Mesenchymal stem cell (in vitro differentiated cells and primary cell): Measurements from ENCODE around the gene ODAPH.
A peak's percentile ranks its signal among the peaks of the same experiment; 100 is the strongest.

Source experiments
- DNase-seq: peaks from one replicate; pipeline ENCODE4 v3.0.0-alpha.2; 2013
- H2AFZ ChIP-seq: one replicate; pipeline ENCODE4 v1.6.1; 2013; ENCODE audit warnings: low read depth, mild to moderate bottlenecking, control low read depth, inconsistent platforms, low read length, moderate library complexity
- H2AK5ac ChIP-seq: 2 replicates; pipeline ENCODE4 v1.6.1; 2013; ENCODE audit warnings: low read length, moderate library complexity, mild to moderate bottlenecking, inconsistent platforms; ENCODE audit not compliant: severe bottlenecking
- H2BK120ac ChIP-seq: one replicate; pipeline ENCODE4 v1.6.1; 2013; ENCODE audit warnings: low read depth, mild to moderate bottlenecking, inconsistent platforms, low read length, moderate library complexity
- H2BK12ac ChIP-seq, 2 experiments: one replicate each; pipeline ENCODE4 v1.6.1; 2013; ENCODE audit warnings: inconsistent platforms in 2 of 2, low read length in 2 of 2, mild to moderate bottlenecking in 2 of 2, moderate library complexity in 2 of 2, control low read depth in 1 of 2
- H2BK15ac ChIP-seq: one replicate; pipeline ENCODE4 v1.6.1; 2013; ENCODE audit warnings: mild to moderate bottlenecking, low read depth, inconsistent platforms; ENCODE audit not compliant: poor library complexity, severe bottlenecking
- H2BK5ac ChIP-seq: 2 replicates; pipeline ENCODE4 v1.6.1; 2013; ENCODE audit warnings: low read depth, mild to moderate bottlenecking, low read length, control low read depth, inconsistent platforms; ENCODE audit not compliant: poor library complexity, severe bottlenecking
- H3K14ac ChIP-seq, 2 experiments: one replicate each; pipeline ENCODE4 v1.6.1; 2013; ENCODE audit warnings: inconsistent platforms in 2 of 2, low read length in 2 of 2, control low read depth in 1 of 2, mild to moderate bottlenecking in 1 of 2, moderate library complexity in 1 of 2
- H3K18ac ChIP-seq, 2 experiments: one replicate each; pipeline ENCODE4 v1.6.1; 2013; ENCODE audit warnings: inconsistent platforms in 2 of 2, low read length in 2 of 2, control low read depth in 1 of 2, low read depth in 1 of 2, mild to moderate bottlenecking in 1 of 2
- H3K23ac ChIP-seq, 2 experiments: one replicate each; pipeline ENCODE4 v1.6.1; 2013; ENCODE audit warnings: inconsistent platforms in 2 of 2, low read length in 2 of 2, mild to moderate bottlenecking in 2 of 2, moderate library complexity in 2 of 2, control low read depth in 1 of 2
- H3K27ac ChIP-seq: 2 replicates; pipeline ENCODE4 v1.5.1; 2013; ENCODE audit warnings: mild to moderate bottlenecking, moderate library complexity, low read length, control low read depth, inconsistent platforms; ENCODE audit not compliant: poor library complexity, severe bottlenecking
- H3K27me3 ChIP-seq, 2 experiments: 2 replicates each; pipeline versions ENCODE4 v1.6.1 to v1.7.0; 2013; ENCODE audit warnings: low read length in 2 of 2, mild to moderate bottlenecking in 2 of 2, moderate library complexity in 2 of 2, control low read depth in 1 of 2, inconsistent platforms in 1 of 2; ENCODE audit not compliant: control insufficient read depth in 1 of 2, insufficient read depth in 1 of 2
- H3K36me3 ChIP-seq, 2 experiments: 2 replicates each; pipeline versions ENCODE4 v1.6.1 to v1.7.0; 2013; ENCODE audit warnings: low read length in 2 of 2, control low read depth in 1 of 2, inconsistent platforms in 1 of 2, low read depth in 1 of 2, mild to moderate bottlenecking in 1 of 2; ENCODE audit not compliant: insufficient read depth in 2 of 2, control insufficient read depth in 1 of 2
- H3K4ac ChIP-seq, 2 experiments: one replicate each; pipeline ENCODE4 v1.6.1; 2013; ENCODE audit warnings: inconsistent platforms in 2 of 2, low read length in 2 of 2, mild to moderate bottlenecking in 2 of 2, moderate library complexity in 2 of 2, control low read depth in 1 of 2, low read depth in 1 of 2
- H3K4me1 ChIP-seq: 2 replicates; pipeline ENCODE4 v1.6.1; 2013; ENCODE audit warnings: low read depth, low read length, control low read depth; ENCODE audit not compliant: control insufficient read depth, insufficient read depth
- H3K4me2 ChIP-seq: 2 replicates; pipeline ENCODE4 v1.6.1; 2013; ENCODE audit warnings: low read length, mild to moderate bottlenecking, inconsistent platforms; ENCODE audit not compliant: poor library complexity, severe bottlenecking
- H3K4me3 ChIP-seq, 2 experiments: 2 replicates each; pipeline versions ENCODE4 v1.5.1 to v1.7.0; 2013; ENCODE audit warnings: low read length in 2 of 2, mild to moderate bottlenecking in 2 of 2, control low read depth in 1 of 2, low read depth in 1 of 2; ENCODE audit not compliant: insufficient read depth in 1 of 2
- H3K79me1 ChIP-seq: replicated peaks from 2 replicates; pipeline ENCODE4 v1.6.1; 2013; ENCODE audit warnings: mild to moderate bottlenecking, control low read depth, low read length, inconsistent platforms; ENCODE audit not compliant: poor library complexity, severe bottlenecking
- H3K9ac ChIP-seq: 2 replicates; pipeline ENCODE4 v1.7.0; 2013; ENCODE audit warnings: mild to moderate bottlenecking, low read length, moderate library complexity
- H3K9me3 ChIP-seq: 2 replicates; pipeline ENCODE4 v1.7.0; 2013; ENCODE audit warnings: mild to moderate bottlenecking, low read length; ENCODE audit not compliant: control insufficient read depth
- H4K8ac ChIP-seq: one replicate; pipeline ENCODE4 v1.6.1; 2013; ENCODE audit warnings: inconsistent platforms, mild to moderate bottlenecking, low read length, moderate library complexity
- H4K91ac ChIP-seq: one replicate; pipeline ENCODE4 v1.6.1; 2013; ENCODE audit warnings: mild to moderate bottlenecking, low read length, inconsistent platforms
- WGBS: methylation state at CpG from one replicate; pipeline ENCODE4 v1.1.7; 2013; ENCODE audit warnings: mixed read lengths; 5-methylcytosine and 5-hydroxymethylcytosine counted together

ODAPH gene

DNA sequence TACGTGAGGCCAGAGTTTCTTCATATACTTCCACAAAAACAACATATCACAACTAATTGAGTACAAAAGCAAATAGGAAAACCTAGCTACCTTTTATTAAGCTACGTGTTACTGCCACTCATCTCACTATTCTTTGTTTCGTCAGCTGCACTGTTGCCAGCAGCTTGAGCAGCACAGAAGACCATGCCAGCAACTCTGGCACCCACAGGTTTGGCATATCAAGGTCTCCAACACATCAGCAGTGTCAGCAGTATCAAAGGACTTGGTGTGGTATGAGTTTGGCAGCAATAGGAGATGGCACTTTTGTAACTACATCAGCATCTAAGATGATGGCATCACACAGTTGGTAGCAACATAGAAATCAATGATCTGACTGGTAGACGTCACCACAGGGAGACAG, 43.8 kb downstream of the ODAPH start:
- H2BK12ac ChIP-seq, result no peak overlapping the region
- no peak overlapping the region for H3K4ac ChIP-seq
- no peak overlapping the region for H4K8ac ChIP-seq
- H4K91ac ChIP-seq, result no peak overlapping the region
- no peak overlapping the region for H3K9ac ChIP-seq
- H3K9me3 ChIP-seq, result no peaks in the 10 kb centered on the region
- H2AFZ ChIP-seq, result no peak overlapping the region
- DNase-seq, result no peak
- H3K36me3 ChIP-seq, result peaks cover 0 to 3% of the 10 kb centered on the region in 2 experiments
- no peak overlapping the region for H2BK5ac ChIP-seq
- no peak overlapping the region for H3K23ac ChIP-seq
- H3K79me1 ChIP-seq, result no peaks in the 10 kb centered on the region
- H3K4me1 ChIP-seq, result no peaks in the 10 kb centered on the region
- H3K27me3 ChIP-seq, result no peaks in the 10 kb centered on the region
- no peak overlapping the region for H2BK15ac ChIP-seq
- no peak overlapping the region for H2BK120ac ChIP-seq
- H3K27ac ChIP-seq, result no peak overlapping the region
- peak overlapping the region in 1 of 2 experiments; percentile 21 for H3K18ac ChIP-seq
- peak overlapping the region; percentile 56 for H2AK5ac ChIP-seq
- no peak overlapping the region for H3K4me2 ChIP-seq
- WGBS, result 99% methylated on average over 4 of the region's 4 CpGs
- no peak overlapping the region for H3K4me3 ChIP-seq
- H3K14ac ChIP-seq, result no peak overlapping the region

DNA sequence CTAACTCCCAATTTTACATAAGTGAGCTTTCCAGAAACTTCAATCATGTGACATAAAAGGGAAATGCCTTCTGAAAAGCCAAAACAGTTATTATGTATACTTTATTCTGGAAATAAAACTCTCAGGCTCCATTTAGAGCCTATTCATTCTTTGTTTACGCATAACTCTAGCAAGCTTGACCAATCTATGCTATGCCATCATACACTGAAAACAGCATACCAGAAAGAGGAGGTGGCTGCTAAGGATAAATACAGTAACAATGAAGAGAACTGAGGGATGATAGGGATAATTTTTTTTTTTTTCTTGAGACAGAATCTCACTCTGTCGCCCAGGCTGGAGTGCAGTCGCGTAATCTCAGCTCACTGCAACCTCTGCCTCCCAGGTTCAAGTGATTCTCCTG, 50.1 kb downstream of the ODAPH start:
- Histone ChIP-seq H3K9ac (no peak overlapping the region), H3K9me3 (no peaks in the 10 kb centered on the region), H3K27ac (no peak overlapping the region), H3K36me3 (no peaks in the 10 kb centered on the region), H3K14ac (no peak overlapping the region), H3K79me1 (no peaks in the 10 kb centered on the region), H4K8ac (no peak overlapping the region), H2BK15ac (no peak overlapping the region), H2AK5ac (no peak overlapping the region), H3K4me3 (no peak overlapping the region), H2AFZ (no peak overlapping the region), H3K4ac (no peak overlapping the region), H4K91ac (no peak overlapping the region), H3K23ac (no peak overlapping the region), H3K4me1 (no peaks in the 10 kb centered on the region), H3K27me3 (no peaks in the 10 kb centered on the region), H2BK120ac (no peak overlapping the region), H3K18ac (no peak overlapping the region), H2BK5ac (no peak overlapping the region), H2BK12ac (no peak overlapping the region), H3K4me2 (no peak overlapping the region)
- WGBS, result 100% methylated on average over 1 of the region's 4 CpGs
- DNase-seq, result peak; percentile 10

DNA sequence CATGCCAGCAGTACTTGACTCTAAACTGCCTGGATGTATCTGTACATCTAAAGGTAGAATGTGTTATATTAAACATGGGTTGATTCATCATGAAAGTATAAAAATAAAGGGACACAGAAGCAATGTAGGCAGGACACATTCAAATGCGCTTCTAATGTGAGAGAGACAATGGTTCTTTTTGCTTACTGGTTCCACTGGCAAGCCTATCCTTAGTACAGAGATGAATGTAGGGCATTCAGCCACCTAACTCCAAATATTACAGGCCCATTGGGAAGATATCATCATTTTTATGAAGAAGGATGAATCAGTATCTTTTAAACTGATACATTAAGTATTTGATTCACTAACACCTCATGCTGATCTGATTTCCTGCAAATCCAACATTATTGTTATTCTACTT, 56.4 kb downstream of the ODAPH start:
- Histone ChIP-seq H3K27ac (no peak overlapping the region), H2BK5ac (no peak overlapping the region), H3K14ac (no peak overlapping the region)

More for the DNA sequence above, 56.4 kb downstream of the ODAPH start:
- no peak overlapping the region for H2BK15ac ChIP-seq
- no peak overlapping the region for H3K4ac ChIP-seq
- no peaks in the 10 kb centered on the region for H3K27me3 ChIP-seq
- no peak overlapping the region for H3K18ac ChIP-seq
- H3K79me1 ChIP-seq, result no peaks in the 10 kb centered on the region
- DNase-seq, result no peak
- no peaks in the 10 kb centered on the region for H3K36me3 ChIP-seq
- H3K4me1 ChIP-seq, result no peaks in the 10 kb centered on the region
- no peaks in the 10 kb centered on the region for H3K9me3 ChIP-seq
- no peak overlapping the region for H2AFZ ChIP-seq
- no peak overlapping the region for H2AK5ac ChIP-seq
- no peak overlapping the region for H3K9ac ChIP-seq
- no peak overlapping the region for H3K4me2 ChIP-seq
- H4K91ac ChIP-seq, result no peak overlapping the region
- WGBS, result 88% methylated on average over 1 of the region's 1 CpG
- no peak overlapping the region for H2BK120ac ChIP-seq
- H4K8ac ChIP-seq, result no peak overlapping the region
- H2BK12ac ChIP-seq, result no peak overlapping the region
- H3K23ac ChIP-seq, result no peak overlapping the region
- no peak overlapping the region for H3K4me3 ChIP-seq
